HuH-7 (cell line): ENCODE measurements around the gene ACTMAP.

Experiments used
- DNase-seq: peaks from one replicate; pipeline ENCODE4 v3.0.0; 2011; ENCODE audit warnings: low spot score

ACTMAP gene

GRCh38 chr19:40718774-40719391 is 31.4 kb downstream of the ACTMAP start:
- peak; percentile 88 for DNase-seq

DNA sequence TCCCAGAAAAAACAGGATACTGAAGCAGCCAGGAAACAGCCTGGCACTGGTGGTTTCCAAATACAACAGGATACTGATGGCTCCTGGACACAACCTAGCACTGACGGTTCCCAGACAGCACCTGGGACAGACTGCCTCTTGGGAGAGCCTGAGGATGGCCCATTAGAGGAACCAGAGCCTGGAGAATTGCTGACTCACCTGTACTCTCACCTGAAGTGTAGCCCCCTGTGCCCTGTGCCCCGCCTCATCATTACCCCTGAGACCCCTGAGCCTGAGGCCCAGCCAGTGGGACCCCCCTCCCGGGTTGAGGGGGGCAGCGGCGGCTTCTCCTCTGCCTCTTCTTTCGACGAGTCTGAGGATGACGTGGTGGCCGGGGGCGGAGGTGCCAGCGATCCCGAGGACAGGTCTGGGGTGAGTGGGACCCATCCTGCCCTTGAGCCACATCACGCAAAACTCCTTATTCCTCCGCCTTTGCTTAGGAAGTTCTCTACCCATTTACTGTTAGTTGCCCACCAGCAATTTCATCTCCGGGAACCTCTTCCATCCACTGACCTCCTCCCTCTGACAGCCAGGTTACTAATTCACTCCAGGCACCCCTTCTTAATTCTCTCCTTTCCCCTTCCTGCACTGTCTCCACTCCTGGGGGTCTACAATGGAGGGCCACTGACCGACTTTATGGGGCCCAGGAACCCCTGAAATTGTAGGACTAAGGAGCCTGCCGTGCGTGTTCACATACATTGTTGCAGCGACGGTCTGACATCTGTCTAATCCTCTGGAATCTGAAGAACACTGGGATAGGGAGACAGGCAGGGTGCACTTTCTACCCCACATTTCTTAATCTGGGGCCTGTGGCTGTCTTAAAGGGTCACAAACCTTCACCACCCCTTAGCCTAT is 32.1 kb downstream of the ACTMAP start:
- DNase-seq = no peak

- no peak for DNase-seq
Measured at GRCh38 chr19:40717325-40717879, 32.9 kb downstream of the ACTMAP start.

DNA sequence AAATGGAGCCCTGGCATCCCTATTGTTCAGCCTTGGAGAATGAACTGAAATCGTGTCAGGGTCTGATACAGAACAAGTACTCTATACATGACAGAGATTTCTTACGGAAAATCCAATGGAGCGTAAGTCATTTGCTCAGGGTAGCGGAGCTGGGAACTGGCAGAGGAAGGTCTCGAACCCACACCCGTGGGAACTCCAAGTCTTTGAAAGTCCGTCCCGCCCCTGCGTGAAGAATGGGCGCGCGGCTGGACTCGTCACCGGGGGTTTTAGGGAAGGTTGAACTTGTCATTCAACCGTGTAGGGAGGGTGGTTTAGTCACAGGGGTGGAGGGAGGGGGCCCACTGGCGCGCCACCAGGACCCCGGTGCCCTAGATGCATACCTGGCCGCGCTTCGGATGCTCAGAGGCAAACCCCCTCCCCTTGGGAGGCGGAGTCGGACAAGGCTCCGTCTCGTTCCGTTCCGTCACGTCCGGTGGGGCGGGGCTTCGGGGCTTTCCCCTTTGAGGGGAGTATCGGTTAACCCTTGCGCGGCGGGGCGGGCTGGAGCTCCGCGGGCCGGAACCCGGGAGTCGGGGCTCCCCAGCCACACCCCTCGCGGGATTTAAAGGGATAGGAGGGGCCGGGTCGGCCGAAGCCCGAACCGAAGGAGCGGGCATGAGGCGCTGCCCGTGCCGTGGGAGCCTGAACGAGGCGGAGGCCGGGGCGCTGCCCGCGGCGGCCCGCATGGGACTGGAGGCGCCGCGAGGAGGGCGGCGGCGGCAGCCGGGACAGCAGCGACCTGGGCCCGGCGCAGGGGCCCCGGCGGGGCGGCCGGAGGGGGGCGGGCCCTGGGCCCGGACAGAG is 33.6 kb downstream of the ACTMAP start, which contains the start of the genes COQ8B and ITPKC:
TSS of gene COQ8B (minus strand) at position 405 of the 843 bp plus-strand sequence. CDS start 2,254 bp downstream, outside the sequence.
TSS of gene ITPKC (plus strand) at position 631 of the 843 bp plus-strand sequence. CDS start at position 655, 24 bp downstream.
- DNase-seq = peak; percentile 94

DNA sequence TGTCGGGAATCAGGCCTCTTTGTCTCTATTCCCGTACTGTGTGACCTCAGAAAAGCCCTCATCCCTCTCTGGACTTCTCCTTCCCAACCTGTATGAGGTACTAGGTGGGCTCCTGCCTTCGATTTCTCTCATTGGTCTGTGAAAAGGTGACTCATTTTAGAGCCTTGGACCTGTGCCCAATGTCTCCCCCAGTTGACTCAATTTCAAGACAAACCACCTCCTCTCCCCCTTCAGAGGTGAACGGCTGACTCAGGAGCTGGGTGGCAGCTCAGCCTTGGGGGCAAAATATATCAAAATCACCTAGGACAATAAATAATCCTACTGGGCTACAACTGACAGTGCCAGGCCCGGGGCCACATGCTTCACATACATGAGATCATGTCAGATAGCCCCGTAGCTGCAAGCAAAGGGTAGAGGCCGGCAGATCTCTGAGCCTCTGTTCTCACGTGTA is 34.2 kb downstream of the ACTMAP start:
- DNase-seq = no peak

- DNase-seq = peak; percentile 98
Measured at GRCh38 chr19:40714441-40715299, 35.6 kb downstream of the ACTMAP start.

GRCh38 chr19:40713939-40714338 is 36.3 kb downstream of the ACTMAP start:
- no peak for DNase-seq

DNA sequence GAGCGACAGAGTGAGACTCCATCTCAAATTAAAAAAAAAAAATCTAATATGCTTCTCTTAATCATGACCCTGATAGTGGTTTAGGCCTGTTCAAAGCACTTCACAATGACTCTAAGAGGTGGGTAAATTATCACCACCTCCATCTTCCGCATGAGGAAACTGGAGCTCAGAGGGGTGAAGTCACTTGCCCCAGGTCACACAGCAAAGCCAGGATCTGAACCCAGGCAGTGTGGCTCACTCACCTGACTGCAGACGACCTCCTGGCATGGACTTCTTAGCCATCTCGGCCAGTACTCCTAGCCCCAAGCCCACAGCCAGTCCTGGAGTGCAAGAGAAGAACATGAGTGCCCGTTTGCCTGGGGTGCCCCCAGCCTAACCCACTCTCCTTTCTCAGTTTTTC is 40.5 kb downstream of the ACTMAP start:
- DNase-seq = no peak

DNA sequence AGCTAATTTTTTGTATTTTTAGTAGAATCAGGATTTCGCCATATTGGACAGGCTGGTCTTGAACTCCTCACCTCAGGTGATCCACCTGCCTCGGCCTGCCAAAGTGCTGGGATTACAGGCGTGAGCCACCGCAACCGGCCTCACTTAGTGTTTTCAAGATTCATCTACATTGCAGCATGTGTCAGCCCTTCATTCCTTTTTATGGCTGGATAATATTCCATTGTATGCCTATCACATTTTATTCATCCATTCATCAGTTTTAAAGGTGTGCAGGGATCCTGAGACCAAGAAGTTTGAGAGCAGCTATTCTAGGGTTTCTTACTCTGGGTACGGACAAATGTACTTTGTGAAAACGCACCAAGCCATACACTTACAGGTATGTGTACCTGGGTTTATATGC is 42.7 kb downstream of the ACTMAP start:
- no peak for DNase-seq

- no peak for DNase-seq
Measured at GRCh38 chr19:40705950-40706619, 44.2 kb downstream of the ACTMAP start.

- no peak for DNase-seq
Measured at GRCh38 chr19:40705362-40705651, 45.0 kb downstream of the ACTMAP start.

DNA sequence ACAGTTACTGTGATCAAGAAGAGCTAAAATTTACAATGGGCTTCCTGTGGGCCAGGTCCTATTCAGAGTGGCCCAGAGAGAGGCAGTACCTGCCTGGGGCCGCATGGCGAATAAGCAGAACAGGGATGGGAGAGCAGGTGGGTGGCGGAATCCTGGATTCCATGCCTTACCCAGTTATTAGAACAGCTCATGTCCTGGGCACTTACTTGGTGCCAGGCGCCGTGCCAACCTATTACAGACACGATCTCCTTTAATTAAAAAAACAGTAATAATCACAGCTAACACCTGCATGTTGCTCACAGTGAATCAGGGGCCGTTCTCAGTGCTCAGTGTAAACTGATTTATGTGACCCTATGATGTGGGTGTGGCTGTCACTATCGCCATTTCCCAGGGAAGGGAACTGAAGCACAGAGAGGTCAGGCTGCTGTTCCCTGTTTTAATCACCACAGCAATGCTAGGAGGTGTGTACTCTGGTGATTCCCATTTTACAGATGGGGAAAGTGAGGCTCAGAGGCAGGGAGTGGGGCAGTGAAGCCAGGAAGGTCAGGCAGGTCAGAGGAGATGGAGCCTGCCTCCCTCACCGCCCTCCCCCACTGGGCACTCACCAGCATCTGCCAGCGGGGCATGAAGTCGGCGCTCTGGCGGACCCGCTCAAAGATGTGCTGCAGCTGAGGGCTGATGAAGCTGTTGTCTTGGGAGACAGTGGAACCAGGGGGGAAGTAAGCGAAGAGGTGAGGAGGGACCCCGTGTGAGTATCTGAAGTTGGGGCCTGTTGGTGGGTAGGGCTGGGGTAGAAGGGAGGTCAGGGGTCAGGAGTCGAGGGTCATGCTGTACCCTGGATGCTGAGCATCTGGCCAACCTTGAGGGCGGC is 45.6 kb downstream of the ACTMAP start:
- no peak for DNase-seq

- DNase-seq = no peak
Measured at GRCh38 chr19:40703029-40703755, 47.1 kb downstream of the ACTMAP start.

- DNase-seq = peak; percentile 81
Measured at GRCh38 chr19:40702337-40703012, 47.8 kb downstream of the ACTMAP start.

DNA sequence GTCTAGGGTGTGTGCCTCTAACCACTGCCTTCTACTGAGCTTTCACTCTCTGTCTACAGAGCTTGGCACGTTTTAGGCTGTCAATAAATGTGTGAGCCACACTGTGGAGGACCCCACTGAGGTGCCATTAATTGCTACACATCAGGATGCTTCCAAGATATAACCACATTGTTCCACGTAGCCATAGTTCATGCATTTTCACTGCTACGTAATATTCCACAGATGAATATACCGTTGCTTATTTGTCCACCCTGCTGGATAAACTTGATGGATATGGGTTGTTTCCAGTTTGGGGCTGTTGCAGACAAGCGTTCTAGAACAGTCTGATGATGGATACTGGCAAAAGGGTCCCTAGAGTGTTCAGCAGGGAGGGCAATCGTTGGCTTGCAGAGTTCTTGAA is 48.5 kb downstream of the ACTMAP start:
- no peak for DNase-seq

DNA sequence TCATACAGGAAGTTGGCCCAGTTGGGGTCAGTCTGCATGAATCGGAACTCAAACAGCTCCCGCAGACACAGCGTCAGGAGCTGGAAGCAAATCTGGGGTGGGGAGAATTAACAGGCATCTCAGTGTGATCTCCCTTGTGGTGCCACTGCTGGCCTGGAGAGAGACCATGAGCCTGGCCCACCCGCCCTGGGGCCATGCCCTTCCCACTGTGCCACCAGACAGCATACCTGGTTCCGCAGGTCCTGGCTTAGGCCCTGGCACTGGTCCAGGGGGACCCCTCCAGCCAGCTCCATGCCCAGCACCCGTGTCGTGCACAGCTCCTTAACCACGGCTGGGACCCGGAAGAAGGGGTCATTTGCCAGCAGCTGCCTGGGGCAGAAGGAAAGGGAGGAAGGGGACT is 50.2 kb downstream of the ACTMAP start:
- DNase-seq = no peak

DNA sequence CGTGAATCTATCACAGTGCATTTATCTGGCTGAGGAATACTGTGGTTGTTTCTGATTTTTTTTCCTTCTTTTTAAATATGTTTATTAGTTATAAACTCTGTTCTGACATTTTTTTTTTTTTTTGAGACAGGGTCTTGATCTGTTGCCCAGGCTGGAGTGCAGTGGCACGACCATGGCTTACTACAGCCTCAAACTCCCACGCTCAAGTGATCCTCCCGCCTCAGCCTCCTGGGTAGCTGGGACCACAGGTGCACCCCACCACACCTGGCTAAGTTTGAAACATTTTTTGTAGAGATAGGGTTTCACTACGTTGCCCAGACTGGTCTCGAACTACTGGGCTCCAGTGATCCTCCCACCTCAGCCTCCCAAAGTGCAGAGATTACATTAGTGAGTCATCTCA is 53.3 kb downstream of the ACTMAP start:
- DNase-seq = no peak

- no peak for DNase-seq
Measured at GRCh38 chr19:40695881-40696280, 54.4 kb downstream of the ACTMAP start.
